ENCODE measurements around the gene LATS1. TPM values are rescaled to one million over a fixed set of nuclear protein-coding genes. Genes with fewer than 3 reads are reported as not detected.

The LATS1 gene
- total RNA-seq, 1 donor from 2014 or later: 29.8 TPM

GRCh38 chr6:149733089-149733720 is 15.3 kb upstream of the LATS1 start:
- H3K9me3 ChIP-seq: no peaks in the 10 kb centered on the region

GRCh38 chr6:149729824-149730223 is 11.9 kb upstream of the LATS1 start:
- no peaks in the 10 kb centered on the region for H3K27me3 ChIP-seq
- H3K4me1 ChIP-seq: no peaks in the 10 kb centered on the region
- intact Hi-C loops (cut with DNase I): no loop called here
- H3K9me3 ChIP-seq: no peaks in the 10 kb centered on the region
- DNase-seq: no peak
- TF ChIP-seq CTCF (IDR thresholded peaks at IDR 0.05): no peak
- H3K27ac ChIP-seq: peak overlapping the region; percentile 20
- peaks cover 97% of the 10 kb centered on the region for H3K36me3 ChIP-seq
- ATAC-seq: no peak
- no peak overlapping the region for H3K4me3 ChIP-seq

More at GRCh38 chr6:149733089-149733720, 15.3 kb upstream of the LATS1 start:
- Histone ChIP-seq H3K27ac (no peak overlapping the region), H3K27me3 (no peaks in the 10 kb centered on the region), H3K4me1 (no peaks in the 10 kb centered on the region), H3K4me3 (no peak overlapping the region), H3K36me3 (peaks cover 94% of the 10 kb centered on the region)
- TF ChIP-seq CTCF (IDR thresholded peaks at IDR 0.05): no peak
- intact Hi-C loops (cut with DNase I): no loop called here
- ATAC-seq: no peak
- no peak for DNase-seq

- no peaks in the 10 kb centered on the region for H3K9me3 ChIP-seq
- no peak for TF ChIP-seq CTCF (IDR thresholded peaks at IDR 0.05)
- DNase-seq: no peak
- H3K36me3 ChIP-seq: peaks cover 88% of the 10 kb centered on the region
- no peak overlapping the region for H3K4me3 ChIP-seq
- intact Hi-C loops (cut with DNase I): no loop called here
- ATAC-seq: no peak
- H3K27me3 ChIP-seq: no peaks in the 10 kb centered on the region
- H3K27ac ChIP-seq: peak overlapping the region; percentile 13
- H3K4me1 ChIP-seq: no peaks in the 10 kb centered on the region
Measured at GRCh38 chr6:149728499-149729234, 10.8 kb upstream of the LATS1 start.

GRCh38 chr6:149727793-149728498 is 10.0 kb upstream of the LATS1 start:
- intact Hi-C loops (cut with DNase I): no loop called here
- DNase-seq (no peak), ATAC-seq (peak; percentile 67)
- no peak overlapping the region for H3K4me3 ChIP-seq
- no peaks in the 10 kb centered on the region for H3K27me3 ChIP-seq
- TF ChIP-seq CTCF (IDR thresholded peaks at IDR 0.05): no peak
- H3K9me3 ChIP-seq: no peaks in the 10 kb centered on the region
- H3K4me1 ChIP-seq: no peaks in the 10 kb centered on the region
- peaks cover 80% of the 10 kb centered on the region for H3K36me3 ChIP-seq
- peak overlapping the region; percentile 14 for H3K27ac ChIP-seq

GRCh38 chr6:149725785-149726184 is 7.9 kb upstream of the LATS1 start:
- Histone ChIP-seq H3K27ac (no peak overlapping the region), H3K9me3 (no peaks in the 10 kb centered on the region), H3K27me3 (no peaks in the 10 kb centered on the region), H3K4me3 (no peak overlapping the region), H3K36me3 (peaks cover 61% of the 10 kb centered on the region), H3K4me1 (no peaks in the 10 kb centered on the region)
- TF ChIP-seq CTCF (IDR thresholded peaks at IDR 0.05): no peak
- ATAC-seq (no peak), DNase-seq (no peak)
- intact Hi-C loops (cut with DNase I): no loop called here
